Kidney epithelial cell (primary cell): ENCODE results near the gene SIT1. TPM values are rescaled to one million over a fixed set of nuclear protein-coding genes. Genes with fewer than 3 reads are reported as not detected.

ENCODE experiments used
- DNase-seq: peaks from one replicate; pipeline ENCODE4 v3.0.0-alpha.2; 2010; ENCODE audit warnings: low read depth
- H3K27me3 ChIP-seq: 2 replicates; pipeline ENCODE4 v1.6.0; 2011; ENCODE audit warnings: low read length; ENCODE audit not compliant: control insufficient read depth, insufficient read depth
- H3K36me3 ChIP-seq: 2 replicates; pipeline ENCODE4 v1.5.1; 2011; ENCODE audit warnings: low read length; ENCODE audit not compliant: control insufficient read depth, insufficient read depth
- H3K4me3 ChIP-seq: 2 replicates; pipeline ENCODE4 v1.5.1; 2011; ENCODE audit warnings: low read depth, mild to moderate bottlenecking, control low read depth, low read length
- CTCF ChIP-seq: IDR thresholded peaks from 2 replicates; pipeline ENCODE4 v1.5.1; 2011; ENCODE audit warnings: mild to moderate bottlenecking, moderate library complexity, low read length, control low read depth, inconsistent platforms; ENCODE audit not compliant: insufficient read depth, poor library complexity, severe bottlenecking
- total RNA-seq: library from RNA; depleted of rRNA; stranded (reverse); fragments of >200 nt; gene quantifications from 2 replicates; pipeline ENCODE4 v1.2.3, GENCODE V29; 2015

SIT1 gene
- total RNA-seq, 1 donor from 2014 or later: not detected

GRCh38 chr9:35666045-35666444, 15.3 kb upstream of the SIT1 start:
- no peak overlapping the region for H3K4me3 ChIP-seq
- no peak for DNase-seq
- H3K36me3 ChIP-seq: no peaks in the 10 kb centered on the region
- H3K27me3 ChIP-seq: no peaks in the 10 kb centered on the region
- TF ChIP-seq CTCF: no peak

- peak overlapping the region; percentile 63 for H3K4me3 ChIP-seq
- H3K27me3 ChIP-seq: no peaks in the 10 kb centered on the region
- H3K36me3 ChIP-seq: peaks cover 2% of the 10 kb centered on the region
- no peak for TF ChIP-seq CTCF
- no peak for DNase-seq
These were observed 14.7 kb upstream of the SIT1 start for GRCh38 chr9:35665471-35665818.

GRCh38 chr9:35664531-35665470, 14.1 kb upstream of the SIT1 start, which contains the start of gene ARHGEF39:
ARHGEF39 (minus strand) TSS chr9:35665195; CDS start chr9:35665169, 26 bp downstream.
- peaks cover 2% of the 10 kb centered on the region for H3K36me3 ChIP-seq
- no peak for DNase-seq
- H3K4me3 ChIP-seq: peak within 1 kb of the TSS; percentile 63
- TF ChIP-seq CTCF: peak; percentile 36
- no peaks in the 10 kb centered on the region for H3K27me3 ChIP-seq

- Histone ChIP-seq H3K4me3 (no peak overlapping the region), H3K36me3 (peaks cover 2% of the 10 kb centered on the region), H3K27me3 (no peaks in the 10 kb centered on the region)
- DNase-seq: no peak
- TF ChIP-seq CTCF: no peak
These were observed 11.7 kb upstream of the SIT1 start for GRCh38 chr9:35662437-35662836.

DNA sequence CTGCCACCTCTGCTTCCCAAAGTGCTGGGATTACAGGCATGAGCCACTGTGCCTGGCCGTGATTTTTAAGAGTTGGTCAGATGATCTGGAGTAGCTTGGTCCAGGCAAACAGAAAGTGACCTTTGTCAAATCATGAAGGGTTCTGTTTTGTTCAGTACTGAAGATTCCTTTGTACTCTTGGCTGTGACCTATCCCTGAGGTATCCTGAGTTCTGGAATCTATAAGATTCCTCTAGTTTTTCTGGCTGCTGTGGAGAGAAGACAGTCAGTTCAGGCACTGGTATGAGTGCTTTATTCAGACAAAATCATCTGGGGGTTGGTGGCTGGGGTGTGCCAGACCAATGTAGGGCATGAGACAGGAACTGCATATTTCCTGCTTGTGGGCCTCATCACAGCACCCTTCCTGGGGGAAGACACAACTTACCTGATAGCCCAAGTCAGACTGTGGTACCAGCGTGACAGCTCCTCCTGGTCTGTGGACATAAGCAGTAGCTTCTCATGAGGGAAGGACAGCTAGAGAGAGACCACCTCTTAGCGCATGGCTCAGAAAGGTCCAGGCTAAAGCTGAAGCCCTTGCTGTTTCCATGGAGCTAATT, 11.1 kb upstream of the SIT1 start:
- H3K27me3 ChIP-seq: no peaks in the 10 kb centered on the region
- DNase-seq: no peak
- H3K4me3 ChIP-seq: no peak overlapping the region
- TF ChIP-seq CTCF: no peak
- H3K36me3 ChIP-seq: peaks cover 2% of the 10 kb centered on the region
